Measurements from ENCODE around the gene TMEM63C.

The TMEM63C gene

DNA sequence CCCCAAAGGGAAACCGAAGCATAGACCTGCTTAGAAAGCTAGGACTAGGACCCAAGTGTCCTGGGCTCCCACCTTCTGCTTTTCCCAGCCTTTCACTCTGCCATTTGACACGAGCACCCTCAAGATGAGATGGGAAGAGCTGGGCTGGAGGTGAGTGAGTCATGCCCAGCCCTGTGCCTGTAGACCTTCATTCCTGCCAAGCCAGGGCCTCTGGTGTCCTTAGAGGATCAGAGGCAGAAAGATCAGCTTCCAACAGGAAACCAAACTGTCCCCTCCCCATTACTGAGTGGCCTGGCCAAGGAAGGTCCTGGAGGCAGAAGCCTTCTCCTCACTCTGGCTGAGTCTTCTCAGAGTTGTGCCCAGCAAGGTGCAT is 3.5 kb downstream of the TMEM63C start:
- Histone ChIP-seq H3K36me3 (ENCODE audit: control insufficient read depth, low read depth, low read length) (no peaks in the 10 kb centered on the region), H3K4me1 (ENCODE audit: control insufficient read depth, low read depth, low read length) (peaks cover 7% of the 10 kb centered on the region), H3K9me3 (ENCODE audit: control insufficient read depth, low read depth, low read length) (no peaks in the 10 kb centered on the region), H3K27ac (ENCODE audit: low read length) (no peak overlapping the region), H3K9ac (ENCODE audit: low read length) (no peak overlapping the region), H3K27me3 (ENCODE audit: control insufficient read depth, insufficient read depth, low read length) (peaks cover 10% of the 10 kb centered on the region), H3K4me3 (ENCODE audit: low read length) (no peak overlapping the region)

DNA sequence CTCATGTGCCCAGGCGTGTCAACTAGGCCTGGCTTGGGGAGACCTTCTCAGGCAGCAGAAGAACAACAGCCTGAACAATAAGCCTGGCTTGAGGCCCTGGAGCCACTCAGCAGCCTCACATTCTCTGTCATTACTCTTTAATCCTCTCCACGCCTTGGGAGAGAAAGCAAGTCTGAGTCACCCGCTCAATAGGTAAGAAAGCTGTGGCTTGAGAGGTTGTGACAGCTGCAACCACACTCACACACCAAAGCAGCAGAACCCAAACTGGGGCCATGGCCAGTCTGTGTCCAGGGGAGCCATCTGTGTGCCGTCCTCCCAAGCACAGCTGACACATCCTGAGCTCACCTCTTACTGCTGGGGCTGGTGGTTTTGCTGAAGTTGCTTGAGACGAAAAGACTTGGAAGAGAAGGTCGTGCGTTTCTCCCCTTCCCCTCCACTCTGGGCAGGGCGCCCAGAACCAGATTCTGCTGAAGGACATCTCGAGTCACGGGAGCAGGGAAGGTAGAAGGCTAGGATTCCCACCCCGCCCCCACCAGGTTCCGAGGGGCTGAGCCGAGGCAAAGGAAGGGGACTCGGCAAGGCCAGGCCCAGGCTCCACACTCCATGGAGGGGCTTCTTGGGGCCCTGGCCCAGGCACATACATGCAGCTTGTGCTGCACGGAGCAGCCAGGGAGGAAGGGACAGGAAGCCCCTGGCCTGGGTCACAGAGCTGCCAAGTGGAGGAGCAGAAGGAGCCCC is 5.5 kb downstream of the TMEM63C start:
- Histone ChIP-seq H3K27ac (ENCODE audit: low read length) (no peak overlapping the region), H3K4me3 (ENCODE audit: low read length) (no peak overlapping the region)

DNA sequence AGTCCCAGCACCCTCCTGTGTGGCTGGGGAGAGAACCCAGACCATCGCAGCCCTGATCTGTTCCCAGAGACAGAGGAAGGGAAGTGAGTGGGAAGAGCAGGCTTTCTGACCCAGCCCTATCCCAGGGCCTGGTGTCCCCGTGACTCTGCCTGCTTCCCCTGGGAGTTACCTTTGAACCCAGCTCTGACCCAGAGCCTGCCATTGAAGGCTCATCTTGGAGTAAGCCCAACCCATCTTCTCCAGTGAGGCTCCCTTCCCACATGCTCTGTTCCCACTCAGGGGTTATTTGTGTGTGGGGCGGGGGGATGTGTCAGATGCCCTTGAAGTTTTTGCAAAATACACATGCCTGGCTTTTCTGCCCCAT is 6.0 kb downstream of the TMEM63C start:
- Histone ChIP-seq H3K27ac (ENCODE audit: low read length) (no peak overlapping the region), H3K4me3 (ENCODE audit: low read length) (no peak overlapping the region), H3K9ac (ENCODE audit: low read length) (no peak overlapping the region)

More for the DNA sequence above, 5.5 kb downstream of the TMEM63C start:
- peaks cover 9% of the 10 kb centered on the region for H3K27me3 ChIP-seq (ENCODE audit: control insufficient read depth, insufficient read depth, low read length)
- H3K4me1 ChIP-seq (ENCODE audit: control insufficient read depth, low read depth, low read length) = no peaks in the 10 kb centered on the region
- no peaks in the 10 kb centered on the region for H3K36me3 ChIP-seq (ENCODE audit: control insufficient read depth, low read depth, low read length)
- H3K9me3 ChIP-seq (ENCODE audit: control insufficient read depth, low read depth, low read length) = no peaks in the 10 kb centered on the region
- H3K9ac ChIP-seq (ENCODE audit: low read length) = no peak overlapping the region

DNA sequence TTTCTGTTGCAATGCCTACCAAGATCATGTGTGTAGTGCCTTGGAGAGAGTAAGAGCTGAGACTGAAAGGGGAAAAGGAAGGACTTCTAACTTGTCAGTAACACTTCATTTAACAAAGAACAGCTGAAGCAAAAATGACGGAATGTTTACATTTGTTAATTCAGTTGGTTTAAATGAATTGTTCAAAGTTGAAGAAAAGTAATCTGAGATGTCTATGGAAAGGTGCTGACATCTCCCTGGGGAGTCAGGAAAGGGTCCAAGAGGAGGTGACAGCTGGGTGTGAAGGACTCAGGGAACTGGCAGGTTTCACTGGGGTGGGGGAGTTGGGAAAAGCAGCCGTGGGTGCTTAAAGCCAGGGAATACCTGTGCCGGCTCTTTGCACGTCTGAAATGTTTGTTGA is 7.9 kb downstream of the TMEM63C start:
- no peaks in the 10 kb centered on the region for H3K9me3 ChIP-seq (ENCODE audit: control insufficient read depth, low read depth, low read length)
- H3K36me3 ChIP-seq (ENCODE audit: control insufficient read depth, low read depth, low read length) = no peaks in the 10 kb centered on the region
- no peak overlapping the region for H3K9ac ChIP-seq (ENCODE audit: low read length)
- no peak overlapping the region for H3K4me3 ChIP-seq (ENCODE audit: low read length)
- H3K27ac ChIP-seq (ENCODE audit: low read length) = no peak overlapping the region
- H3K27me3 ChIP-seq (ENCODE audit: control insufficient read depth, insufficient read depth, low read length) = no peaks in the 10 kb centered on the region
- no peaks in the 10 kb centered on the region for H3K4me1 ChIP-seq (ENCODE audit: control insufficient read depth, low read depth, low read length)

More for the DNA sequence above, 6.0 kb downstream of the TMEM63C start:
- H3K27me3 ChIP-seq (ENCODE audit: control insufficient read depth, insufficient read depth, low read length) = peaks cover 4% of the 10 kb centered on the region
- H3K4me1 ChIP-seq (ENCODE audit: control insufficient read depth, low read depth, low read length) = no peaks in the 10 kb centered on the region
- no peaks in the 10 kb centered on the region for H3K9me3 ChIP-seq (ENCODE audit: control insufficient read depth, low read depth, low read length)
- H3K36me3 ChIP-seq (ENCODE audit: control insufficient read depth, low read depth, low read length) = no peaks in the 10 kb centered on the region

DNA sequence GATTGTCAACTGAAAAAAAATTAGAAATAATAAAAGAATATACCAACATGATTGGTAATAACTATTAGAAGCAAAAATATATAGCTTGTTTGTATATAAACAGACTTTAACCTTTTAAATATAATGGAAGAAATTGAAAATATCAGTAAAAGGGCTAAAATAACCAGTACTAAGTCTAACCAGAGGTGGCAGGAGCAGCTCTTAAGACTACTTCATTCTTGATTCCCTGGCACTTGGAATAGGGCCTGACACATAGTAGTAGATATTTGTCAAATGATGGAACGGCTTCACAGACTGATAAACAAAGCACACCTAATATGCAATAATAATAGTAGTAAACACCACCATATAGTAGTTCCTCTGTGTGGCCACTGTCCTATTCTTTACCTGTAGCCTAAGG is 9.4 kb downstream of the TMEM63C start:
- H3K27me3 ChIP-seq (ENCODE audit: control insufficient read depth, insufficient read depth, low read length) = no peaks in the 10 kb centered on the region
- no peak overlapping the region for H3K4me3 ChIP-seq (ENCODE audit: low read length)
- H3K9ac ChIP-seq (ENCODE audit: low read length) = no peak overlapping the region
- no peaks in the 10 kb centered on the region for H3K4me1 ChIP-seq (ENCODE audit: control insufficient read depth, low read depth, low read length)
- H3K9me3 ChIP-seq (ENCODE audit: control insufficient read depth, low read depth, low read length) = no peaks in the 10 kb centered on the region
- H3K27ac ChIP-seq (ENCODE audit: low read length) = no peak overlapping the region
- H3K36me3 ChIP-seq (ENCODE audit: control insufficient read depth, low read depth, low read length) = no peaks in the 10 kb centered on the region

DNA sequence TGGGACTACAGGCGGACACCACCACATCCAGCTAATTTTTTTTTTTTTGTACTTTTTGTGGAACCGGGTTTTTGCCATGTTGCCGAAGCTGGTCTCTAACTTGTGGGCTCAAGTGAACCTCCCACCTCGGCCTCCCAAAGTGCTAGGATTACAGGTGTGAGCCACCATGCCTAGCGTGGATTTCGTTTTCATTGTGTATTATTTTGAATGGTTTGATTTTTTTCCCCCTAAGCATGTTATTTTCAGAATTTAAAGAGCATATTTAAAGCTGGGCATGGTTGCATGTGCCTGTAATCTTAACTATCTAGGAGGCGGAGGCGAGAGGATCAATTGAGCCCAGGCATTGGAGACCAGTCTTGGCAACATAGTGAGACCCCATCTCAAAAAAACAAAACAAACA is 13.1 kb downstream of the TMEM63C start:
- H3K9ac ChIP-seq (ENCODE audit: low read length) = no peak overlapping the region
- H3K9me3 ChIP-seq (ENCODE audit: control insufficient read depth, low read depth, low read length) = no peaks in the 10 kb centered on the region
- H3K4me1 ChIP-seq (ENCODE audit: control insufficient read depth, low read depth, low read length) = no peaks in the 10 kb centered on the region
- H3K27ac ChIP-seq (ENCODE audit: low read length) = no peak overlapping the region
- no peaks in the 10 kb centered on the region for H3K36me3 ChIP-seq (ENCODE audit: control insufficient read depth, low read depth, low read length)
- H3K4me3 ChIP-seq (ENCODE audit: low read length) = no peak overlapping the region
- H3K27me3 ChIP-seq (ENCODE audit: control insufficient read depth, insufficient read depth, low read length) = no peaks in the 10 kb centered on the region

DNA sequence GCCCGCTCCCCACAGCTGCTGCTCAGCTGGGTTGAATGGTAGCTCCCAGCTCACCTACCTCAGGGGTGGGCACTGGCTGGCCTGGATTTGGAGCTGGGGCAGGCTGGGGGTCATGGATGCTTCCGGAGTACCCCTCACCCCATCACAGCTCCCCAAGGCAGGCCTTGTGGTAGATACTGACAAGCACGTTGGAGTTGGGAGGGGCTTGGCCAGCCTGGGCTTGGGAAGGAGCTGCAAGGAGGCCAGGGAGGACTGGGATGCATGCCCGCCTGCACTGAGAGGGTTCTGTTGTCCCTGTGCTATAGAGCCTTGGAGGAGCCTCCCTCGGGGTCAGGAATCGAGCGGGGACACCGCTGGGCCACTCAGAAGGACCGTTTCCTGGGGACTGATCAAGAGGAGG is 14.2 kb downstream of the TMEM63C start:
- no peaks in the 10 kb centered on the region for H3K27me3 ChIP-seq (ENCODE audit: control insufficient read depth, insufficient read depth, low read length)
- no peaks in the 10 kb centered on the region for H3K4me1 ChIP-seq (ENCODE audit: control insufficient read depth, low read depth, low read length)
- H3K9me3 ChIP-seq (ENCODE audit: control insufficient read depth, low read depth, low read length) = no peaks in the 10 kb centered on the region
- H3K9ac ChIP-seq (ENCODE audit: low read length) = no peak overlapping the region
- H3K27ac ChIP-seq (ENCODE audit: low read length) = no peak overlapping the region
- H3K36me3 ChIP-seq (ENCODE audit: control insufficient read depth, low read depth, low read length) = no peaks in the 10 kb centered on the region
- no peak overlapping the region for H3K4me3 ChIP-seq (ENCODE audit: low read length)

DNA sequence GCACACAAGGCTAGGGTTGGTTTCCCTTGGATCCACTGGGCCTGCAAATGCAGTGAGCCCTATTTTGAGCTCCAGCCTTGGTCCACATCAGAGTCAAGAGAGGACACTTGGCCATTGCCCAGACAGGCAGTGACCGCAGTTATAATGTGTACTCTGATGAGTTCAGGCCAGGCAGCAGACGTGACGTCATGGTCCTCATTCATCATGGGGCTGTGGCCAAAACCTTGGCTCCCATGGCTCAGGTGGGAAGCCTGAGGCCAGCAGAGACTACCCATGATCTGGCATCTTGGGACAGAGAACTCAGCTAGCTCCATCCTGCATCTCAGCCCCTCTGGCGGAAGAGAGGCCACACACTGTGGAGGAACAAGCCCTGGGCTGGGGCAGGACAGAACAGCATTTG is 16.4 kb downstream of the TMEM63C start:
- no peak overlapping the region for H3K4me3 ChIP-seq (ENCODE audit: low read length)
- no peaks in the 10 kb centered on the region for H3K9me3 ChIP-seq (ENCODE audit: control insufficient read depth, low read depth, low read length)
- H3K4me1 ChIP-seq (ENCODE audit: control insufficient read depth, low read depth, low read length) = no peaks in the 10 kb centered on the region
- no peaks in the 10 kb centered on the region for H3K27me3 ChIP-seq (ENCODE audit: control insufficient read depth, insufficient read depth, low read length)
- no peak overlapping the region for H3K27ac ChIP-seq (ENCODE audit: low read length)
- H3K9ac ChIP-seq (ENCODE audit: low read length) = no peak overlapping the region
- H3K36me3 ChIP-seq (ENCODE audit: control insufficient read depth, low read depth, low read length) = no peaks in the 10 kb centered on the region

DNA sequence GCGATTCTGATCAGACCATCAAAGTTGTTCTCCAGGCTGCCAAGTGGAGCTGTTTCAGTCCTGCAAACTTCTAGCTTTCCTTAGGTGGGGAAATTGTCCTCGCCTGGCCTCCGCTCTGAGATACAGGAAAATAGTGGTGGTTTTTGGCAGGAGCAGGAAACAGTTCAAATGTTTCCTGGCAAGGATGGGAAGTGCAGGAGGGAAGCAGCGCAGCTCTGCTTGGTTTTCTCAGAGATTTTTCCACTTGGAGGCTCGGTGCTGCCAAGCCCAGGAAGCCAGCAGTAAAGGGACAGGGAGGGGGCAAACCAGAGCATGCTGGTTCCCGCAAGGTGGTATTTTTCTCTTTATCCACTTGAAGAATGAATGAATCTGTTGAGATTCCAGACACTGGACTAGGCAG is 17.0 kb downstream of the TMEM63C start:
- no peak overlapping the region for H3K9ac ChIP-seq (ENCODE audit: low read length)
- H3K9me3 ChIP-seq (ENCODE audit: control insufficient read depth, low read depth, low read length) = no peaks in the 10 kb centered on the region
- no peak overlapping the region for H3K27ac ChIP-seq (ENCODE audit: low read length)
- H3K27me3 ChIP-seq (ENCODE audit: control insufficient read depth, insufficient read depth, low read length) = no peaks in the 10 kb centered on the region
- H3K4me1 ChIP-seq (ENCODE audit: control insufficient read depth, low read depth, low read length) = peaks cover 2% of the 10 kb centered on the region
- H3K36me3 ChIP-seq (ENCODE audit: control insufficient read depth, low read depth, low read length) = no peaks in the 10 kb centered on the region
- H3K4me3 ChIP-seq (ENCODE audit: low read length) = no peak overlapping the region

DNA sequence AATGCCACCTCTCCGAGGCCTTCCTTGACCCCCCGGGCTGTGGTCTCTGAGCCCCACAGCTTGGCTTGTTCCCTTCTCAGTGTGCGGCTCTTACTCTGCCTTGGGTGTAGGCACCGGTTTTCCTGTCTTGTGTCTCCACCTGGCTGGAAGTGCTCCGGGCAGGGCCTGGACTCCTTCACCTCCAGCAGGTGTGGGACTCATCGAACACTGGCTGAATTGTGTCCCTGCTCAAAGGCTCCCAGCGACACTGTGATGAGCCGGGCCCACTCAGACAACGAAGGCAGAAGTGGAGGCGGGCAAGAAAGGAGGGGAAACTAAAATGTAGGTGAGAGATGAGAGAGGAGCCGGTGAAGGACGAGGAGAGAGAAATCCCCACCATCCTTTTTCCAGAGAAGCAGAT is 18.0 kb downstream of the TMEM63C start:
- Histone ChIP-seq H3K4me1 (ENCODE audit: control insufficient read depth, low read depth, low read length) (peaks cover 4% of the 10 kb centered on the region), H3K36me3 (ENCODE audit: control insufficient read depth, low read depth, low read length) (no peaks in the 10 kb centered on the region), H3K9ac (ENCODE audit: low read length) (no peak overlapping the region), H3K27me3 (ENCODE audit: control insufficient read depth, insufficient read depth, low read length) (no peaks in the 10 kb centered on the region), H3K4me3 (ENCODE audit: low read length) (no peak overlapping the region), H3K27ac (ENCODE audit: low read length) (no peak overlapping the region), H3K9me3 (ENCODE audit: control insufficient read depth, low read depth, low read length) (no peaks in the 10 kb centered on the region)

DNA sequence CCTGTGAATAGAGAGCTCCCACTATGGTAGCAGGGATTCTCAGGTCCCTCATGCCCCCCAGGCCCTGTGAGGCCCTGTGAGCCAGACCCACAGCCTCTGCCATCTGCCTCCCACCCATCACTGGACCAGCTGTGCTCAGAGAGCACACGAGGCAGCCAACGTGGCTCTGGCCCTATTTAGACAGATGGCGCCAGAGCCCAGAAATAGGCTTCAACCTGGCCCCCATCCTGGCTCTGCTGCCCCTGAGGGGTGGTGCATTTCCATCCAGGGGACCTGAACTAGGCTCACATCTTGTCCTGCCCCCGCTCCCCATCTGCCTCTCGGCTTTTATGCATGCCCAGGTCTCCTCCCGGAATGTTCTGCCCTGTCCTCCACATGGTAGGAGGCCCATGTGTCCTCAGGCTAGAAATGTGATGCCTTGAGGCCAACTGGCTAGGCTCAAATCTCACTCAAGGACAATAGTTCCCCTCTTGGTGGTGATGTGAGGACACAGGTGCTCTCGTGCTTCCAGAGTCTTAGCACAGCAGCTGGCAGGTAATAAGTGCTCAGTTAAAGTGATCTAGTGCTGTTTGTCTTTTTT is 18.9 kb downstream of the TMEM63C start:
- H3K9ac ChIP-seq (ENCODE audit: low read length) = no peak overlapping the region
- no peaks in the 10 kb centered on the region for H3K9me3 ChIP-seq (ENCODE audit: control insufficient read depth, low read depth, low read length)
- no peaks in the 10 kb centered on the region for H3K36me3 ChIP-seq (ENCODE audit: control insufficient read depth, low read depth, low read length)
- H3K4me1 ChIP-seq (ENCODE audit: control insufficient read depth, low read depth, low read length) = peaks cover 4% of the 10 kb centered on the region
- no peak overlapping the region for H3K27ac ChIP-seq (ENCODE audit: low read length)
- H3K27me3 ChIP-seq (ENCODE audit: control insufficient read depth, insufficient read depth, low read length) = no peaks in the 10 kb centered on the region
- no peak overlapping the region for H3K4me3 ChIP-seq (ENCODE audit: low read length)

DNA sequence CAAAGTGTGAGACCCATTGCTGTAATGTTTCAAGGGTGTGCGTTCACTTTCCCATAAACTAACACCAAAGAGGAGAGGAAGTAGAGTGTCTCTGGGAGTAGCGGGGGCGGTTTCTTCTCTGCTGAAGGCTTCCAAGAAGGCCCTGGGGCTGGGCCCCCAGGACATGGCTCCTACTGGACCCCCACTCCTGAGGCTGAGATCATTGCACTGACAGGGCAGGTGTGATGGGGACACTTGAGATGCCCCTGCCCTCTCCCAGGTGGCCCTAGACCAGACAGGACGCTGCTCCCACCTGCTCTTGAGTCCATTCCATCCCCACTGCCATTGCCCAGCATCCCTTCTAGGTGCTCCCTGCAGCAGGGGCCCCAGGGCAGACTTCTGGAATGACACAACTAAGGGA is 20.1 kb downstream of the TMEM63C start:
- Histone ChIP-seq H3K27ac (ENCODE audit: low read length) (no peak overlapping the region), H3K36me3 (ENCODE audit: control insufficient read depth, low read depth, low read length) (no peaks in the 10 kb centered on the region), H3K9me3 (ENCODE audit: control insufficient read depth, low read depth, low read length) (no peaks in the 10 kb centered on the region), H3K4me1 (ENCODE audit: control insufficient read depth, low read depth, low read length) (peaks cover 4% of the 10 kb centered on the region), H3K27me3 (ENCODE audit: control insufficient read depth, insufficient read depth, low read length) (no peaks in the 10 kb centered on the region), H3K9ac (ENCODE audit: low read length) (no peak overlapping the region), H3K4me3 (ENCODE audit: low read length) (no peak overlapping the region)
